ENCODE results near the gene METTL18. TPM values are rescaled to one million over a fixed set of nuclear protein-coding genes. Genes with fewer than 3 reads are reported as not detected.

The METTL18 gene
- total RNA-seq: 1 to 10 TPM; 4.4 to 8.2 (median 6.5) TPM
- long read RNA-seq, donor 1, transcript METTL18-202 (2 exons, 1,521 nt): major isoform, 7 of 8 reads
- long read RNA-seq, donor 1, partial matches to known transcripts: 0 of 8 reads
- long read RNA-seq, donor 1, other reads (novel, unspliced or antisense): 0 of 8 reads
- long read RNA-seq, donor 2, partial matches to known transcripts: 0 of 3 reads
- long read RNA-seq, donor 2, other reads (novel, unspliced or antisense): 0 of 3 reads

GRCh38 chr1:169794530-169795416 is at the start of gene METTL18:
TSS of gene METTL18 (minus strand) at chr1:169794907. CDS start at chr1:169793695, 1,212 bp downstream.
- peak; percentile 93 to 96 (median 94) for DNase-seq
- Histone ChIP-seq H3K36me3 (ENCODE audit: low read depth) (no peaks in the 10 kb centered on the region), H3K4me3 (peak within 1 kb of the TSS; percentile 50), H3K9me3 (no peaks in the 10 kb centered on the region), H3K4me1 (ENCODE audit: low read depth) (peaks cover 20% of the 10 kb centered on the region)
- ATAC-seq: peak; percentile 100
- intact Hi-C loops (cut with DNase I, micrococcal nuclease): no loop called here
- TF ChIP-seq CTCF (IDR thresholded peaks at IDR 0.05): no peak

GRCh38 chr1:169838942-169839341 is 44.2 kb upstream of the METTL18 start:
- Histone ChIP-seq H3K4me3 (no peak overlapping the region), H3K36me3 (ENCODE audit: low read depth) (no peaks in the 10 kb centered on the region), H3K4me1 (ENCODE audit: low read depth) (no peaks in the 10 kb centered on the region), H3K9me3 (peaks cover 7% of the 10 kb centered on the region)
- ATAC-seq (no peak), DNase-seq (no peak)
- TF ChIP-seq CTCF (IDR thresholded peaks at IDR 0.05): no peak
- intact Hi-C loops (cut with DNase I, micrococcal nuclease): no loop called here

GRCh38 chr1:169836198-169836597 is 41.5 kb upstream of the METTL18 start:
- TF ChIP-seq CTCF (IDR thresholded peaks at IDR 0.05): no peak
- Histone ChIP-seq H3K9me3 (peaks cover 7% of the 10 kb centered on the region), H3K4me3 (no peak overlapping the region), H3K4me1 (ENCODE audit: low read depth) (no peaks in the 10 kb centered on the region), H3K36me3 (ENCODE audit: low read depth) (no peaks in the 10 kb centered on the region)
- no peak for ATAC-seq
- DNase-seq: no peak
- intact Hi-C loops (cut with DNase I, micrococcal nuclease): no loop called here

- TF ChIP-seq CTCF (IDR thresholded peaks at IDR 0.05): no peak
- Histone ChIP-seq H3K4me1 (ENCODE audit: low read depth) (no peaks in the 10 kb centered on the region), H3K36me3 (ENCODE audit: low read depth) (no peaks in the 10 kb centered on the region), H3K4me3 (no peak overlapping the region), H3K9me3 (peaks cover 7% of the 10 kb centered on the region)
- no peak for DNase-seq
- ATAC-seq: no peak
- intact Hi-C loops (cut with DNase I, micrococcal nuclease): no loop called here
These were observed 40.9 kb upstream of the METTL18 start for GRCh38 chr1:169835647-169836046.

GRCh38 chr1:169834869-169835268 is 40.2 kb upstream of the METTL18 start:
- H3K36me3 ChIP-seq (ENCODE audit: low read depth): no peaks in the 10 kb centered on the region
- ATAC-seq (no peak), DNase-seq (no peak)
- H3K4me1 ChIP-seq (ENCODE audit: low read depth): no peaks in the 10 kb centered on the region
- H3K9me3 ChIP-seq: peaks cover 7% of the 10 kb centered on the region
- no peak for TF ChIP-seq CTCF (IDR thresholded peaks at IDR 0.05)
- intact Hi-C loops (cut with DNase I, micrococcal nuclease): no loop called here
- H3K4me3 ChIP-seq: no peak overlapping the region

Measured in mucosa of descending colon (tissue), 3 donors.